Thoracic aorta (tissue), 2 donors: ENCODE measurements around the gene FH. TPM values are rescaled to one million over a fixed set of nuclear protein-coding genes. Genes with fewer than 3 reads are reported as not detected.

ENCODE experiments used
- ATAC-seq: fragments of 150-250 bp; one replicate; pipeline ENCODE4 v1.8.0; 2017; ENCODE audit warnings: low read depth; ENCODE audit not compliant: insufficient number of reproducible peaks, low FRiP score
- DNase-seq: peaks from one replicate; pipeline ENCODE4 v3.0.0-alpha.2; 2020; ENCODE audit warnings: low spot score
- H3K27ac ChIP-seq, 2 donors: fragments of 200-600 bp; sonication (generic); 1 replicate in 1 of 2; 2 replicates in 1 of 2; pipeline ENCODE4 v1.5.1; 2016; ENCODE audit warnings: mild to moderate bottlenecking in 2 of 2, moderate library complexity in 2 of 2
- H3K27me3 ChIP-seq: fragments of 200-600 bp; sonication (generic); replicated peaks from 2 replicates; pipeline ENCODE4 v1.6.0; 2016; ENCODE audit warnings: mild to moderate bottlenecking; ENCODE audit not compliant: insufficient read depth
- H3K36me3 ChIP-seq: fragments of 200-600 bp; sonication (generic); one replicate; pipeline ENCODE4 v1.5.1; 2016
- H3K4me1 ChIP-seq, 2 donors: fragments of 200-600 bp; sonication (generic); 1 replicate in 1 of 2; 2 replicates in 1 of 2; pipeline versions ENCODE4 v1.5.1 to v1.6.0; 2016; ENCODE audit warnings: low read depth in 2 of 2, mild to moderate bottlenecking in 1 of 2; ENCODE audit not compliant: control insufficient read depth in 1 of 2
- H3K4me3 ChIP-seq: fragments of 200-600 bp; sonication (generic); 2 replicates; pipeline ENCODE4 v1.5.1; 2016; ENCODE audit warnings: mild to moderate bottlenecking
- H3K9me3 ChIP-seq: fragments of 200-600 bp; sonication (generic); 2 replicates; pipeline ENCODE4 v1.5.1; 2016
- total RNA-seq, 2 donors: library from RNA; depleted of rRNA; stranded (reverse); fragments of >200 nt; gene quantifications; one replicate each; pipeline versions ENCODE4 v1.1.0 to v1.2.3, GENCODE V29; 2016
- TF ChIP-seq, protein P1 (sequence below): fragments of 200-600 bp; sonication (generic); IDR thresholded peaks from one replicate; pipeline ENCODE4 v1.5.1; 2019; ENCODE audit warnings: antibody characterized with exemption

Gene FH
- total RNA-seq, 2 donors from 2014 or later = 23.7 to 82.5 TPM

DNA sequence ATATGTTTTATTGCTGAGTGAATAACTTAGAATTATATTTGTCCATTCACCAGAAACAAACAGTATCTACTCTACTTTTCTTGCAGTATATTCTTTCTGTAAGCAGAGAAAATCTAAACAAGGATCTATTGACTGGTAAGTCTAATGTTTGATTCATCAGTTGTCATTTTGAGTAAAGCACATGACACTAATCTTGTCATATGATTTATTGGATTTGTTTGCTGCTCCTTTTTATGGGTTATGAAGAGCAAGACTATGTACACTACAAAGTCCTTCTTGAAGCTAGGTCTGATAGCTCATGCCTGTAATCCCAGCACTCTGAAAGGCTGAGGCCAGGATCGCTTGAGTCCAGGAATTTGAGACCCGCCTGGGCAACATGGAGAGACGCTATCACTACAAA, 36.0 kb upstream of the FH start:
- ATAC-seq (no peak), DNase-seq (no peak)
- H3K4me1 ChIP-seq = no peaks in the 10 kb centered on the region
- no peak overlapping the region for H3K4me3 ChIP-seq
- H3K9me3 ChIP-seq = no peaks in the 10 kb centered on the region
- H3K36me3 ChIP-seq = no peaks in the 10 kb centered on the region
- TF ChIP-seq, protein P1, sequence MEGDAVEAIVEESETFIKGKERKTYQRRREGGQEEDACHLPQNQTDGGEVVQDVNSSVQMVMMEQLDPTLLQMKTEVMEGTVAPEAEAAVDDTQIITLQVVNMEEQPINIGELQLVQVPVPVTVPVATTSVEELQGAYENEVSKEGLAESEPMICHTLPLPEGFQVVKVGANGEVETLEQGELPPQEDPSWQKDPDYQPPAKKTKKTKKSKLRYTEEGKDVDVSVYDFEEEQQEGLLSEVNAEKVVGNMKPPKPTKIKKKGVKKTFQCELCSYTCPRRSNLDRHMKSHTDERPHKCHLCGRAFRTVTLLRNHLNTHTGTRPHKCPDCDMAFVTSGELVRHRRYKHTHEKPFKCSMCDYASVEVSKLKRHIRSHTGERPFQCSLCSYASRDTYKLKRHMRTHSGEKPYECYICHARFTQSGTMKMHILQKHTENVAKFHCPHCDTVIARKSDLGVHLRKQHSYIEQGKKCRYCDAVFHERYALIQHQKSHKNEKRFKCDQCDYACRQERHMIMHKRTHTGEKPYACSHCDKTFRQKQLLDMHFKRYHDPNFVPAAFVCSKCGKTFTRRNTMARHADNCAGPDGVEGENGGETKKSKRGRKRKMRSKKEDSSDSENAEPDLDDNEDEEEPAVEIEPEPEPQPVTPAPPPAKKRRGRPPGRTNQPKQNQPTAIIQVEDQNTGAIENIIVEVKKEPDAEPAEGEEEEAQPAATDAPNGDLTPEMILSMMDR = no peak
- H3K27me3 ChIP-seq = no peaks in the 10 kb centered on the region
- no peak overlapping the region for H3K27ac ChIP-seq

DNA sequence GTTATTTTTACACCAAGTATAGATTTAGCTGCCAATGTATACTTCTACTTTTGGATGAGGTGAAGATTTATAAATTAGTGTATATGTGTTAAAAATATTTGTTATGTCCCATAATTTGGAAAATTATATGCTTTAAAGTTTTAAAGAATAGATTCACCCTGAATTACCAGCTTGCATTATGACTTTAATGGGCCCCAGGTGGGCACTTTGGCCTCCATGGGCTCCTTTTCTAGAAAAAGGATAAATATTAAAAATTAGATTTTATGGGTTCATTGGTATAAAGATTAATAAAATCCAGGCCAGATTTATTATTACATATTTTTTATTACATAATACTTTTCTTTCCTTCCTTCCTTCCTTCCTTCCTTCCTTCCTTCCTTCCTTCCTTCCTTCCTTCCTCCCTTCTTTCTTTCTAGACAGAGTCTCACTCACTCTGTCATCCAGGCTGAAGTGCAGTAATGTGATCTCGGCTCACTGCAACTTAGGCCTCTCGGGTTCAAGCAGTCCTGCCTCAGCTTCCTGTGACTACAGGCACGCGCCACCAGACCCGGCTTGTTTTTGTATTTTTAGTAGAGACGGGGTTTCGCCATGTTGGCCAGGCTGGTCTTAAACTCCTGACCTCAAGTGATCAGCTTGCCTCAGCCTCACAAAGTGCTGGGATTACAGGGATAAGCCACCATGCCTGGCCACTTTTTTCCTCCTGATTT, 34.5 kb upstream of the FH start:
- ATAC-seq (no peak), DNase-seq (no peak)
- TF ChIP-seq, protein P1 = no peak
- H3K4me3 ChIP-seq = no peak overlapping the region
- H3K27me3 ChIP-seq = no peaks in the 10 kb centered on the region
- H3K27ac ChIP-seq = no peak overlapping the region
- no peaks in the 10 kb centered on the region for H3K4me1 ChIP-seq
- no peaks in the 10 kb centered on the region for H3K36me3 ChIP-seq
- no peaks in the 10 kb centered on the region for H3K9me3 ChIP-seq

DNA sequence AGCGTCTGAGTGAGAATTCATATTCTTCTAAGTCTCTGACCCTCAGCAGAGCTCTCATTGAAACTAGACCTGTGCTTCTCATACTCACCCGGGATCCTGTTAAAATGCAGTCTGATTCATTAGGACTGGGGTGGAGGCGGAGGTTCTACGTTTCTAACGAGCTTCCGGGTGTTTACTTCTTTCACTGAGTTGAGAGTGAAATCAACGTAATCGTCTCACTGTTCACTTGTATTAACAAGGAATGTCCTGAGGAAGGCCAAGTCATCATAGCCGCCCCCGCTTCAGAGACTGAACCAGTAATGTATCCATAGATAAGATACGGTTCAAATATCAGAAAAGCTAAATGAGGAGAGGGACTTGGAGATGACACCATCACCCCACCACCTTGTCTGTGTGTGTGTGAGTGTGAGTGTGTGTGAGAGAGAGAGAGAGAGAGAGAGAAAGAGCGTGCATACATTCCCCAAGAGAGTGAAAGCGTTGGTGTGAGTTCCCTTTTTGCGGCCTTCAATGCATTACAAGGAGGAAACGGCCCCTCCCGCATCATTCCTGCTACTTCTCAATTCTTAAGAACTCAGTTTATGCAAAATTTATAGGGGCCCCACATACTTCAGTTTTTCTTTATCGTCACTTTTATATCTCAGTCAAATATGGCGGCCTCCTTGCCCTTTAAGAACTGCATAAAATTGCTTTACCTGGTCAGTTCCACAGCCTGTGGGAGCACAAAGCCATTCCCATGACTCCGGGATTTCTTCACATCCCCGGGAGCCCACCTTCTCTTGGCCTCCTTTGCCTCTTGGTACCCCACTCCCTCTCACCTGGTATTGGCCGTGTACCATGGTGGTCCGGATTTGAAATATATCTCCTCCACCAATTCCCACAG, 32.4 kb upstream of the FH start:
- TF ChIP-seq, protein P1 = no peak
- DNase-seq = peak; percentile 4
- Histone ChIP-seq H3K27ac (no peak overlapping the region), H3K36me3 (no peaks in the 10 kb centered on the region), H3K4me1 (no peaks in the 10 kb centered on the region), H3K27me3 (no peaks in the 10 kb centered on the region), H3K4me3 (peak overlapping the region; percentile 33), H3K9me3 (no peaks in the 10 kb centered on the region)
- ATAC-seq = peak; percentile 20

DNA sequence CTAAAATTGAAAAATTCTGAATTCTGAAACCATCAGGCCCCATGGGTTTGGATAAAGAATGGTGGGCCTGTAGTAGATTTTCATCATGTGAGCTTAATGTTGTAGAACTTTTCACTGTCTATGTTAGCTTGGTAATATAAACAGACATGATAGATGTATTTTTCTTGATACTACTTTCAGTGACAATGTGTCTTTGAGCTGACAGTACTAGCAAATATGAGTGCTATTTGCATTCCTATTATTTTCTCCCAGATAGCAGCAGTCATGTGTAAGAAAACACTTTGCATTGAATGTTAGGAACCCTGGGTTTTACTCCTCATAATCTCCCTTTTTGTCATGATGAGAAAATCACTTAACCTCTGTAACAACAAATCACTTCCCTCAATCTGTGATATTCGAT, 30.8 kb upstream of the FH start:
- H3K27me3 ChIP-seq = no peaks in the 10 kb centered on the region
- TF ChIP-seq, protein P1 = no peak

DNA sequence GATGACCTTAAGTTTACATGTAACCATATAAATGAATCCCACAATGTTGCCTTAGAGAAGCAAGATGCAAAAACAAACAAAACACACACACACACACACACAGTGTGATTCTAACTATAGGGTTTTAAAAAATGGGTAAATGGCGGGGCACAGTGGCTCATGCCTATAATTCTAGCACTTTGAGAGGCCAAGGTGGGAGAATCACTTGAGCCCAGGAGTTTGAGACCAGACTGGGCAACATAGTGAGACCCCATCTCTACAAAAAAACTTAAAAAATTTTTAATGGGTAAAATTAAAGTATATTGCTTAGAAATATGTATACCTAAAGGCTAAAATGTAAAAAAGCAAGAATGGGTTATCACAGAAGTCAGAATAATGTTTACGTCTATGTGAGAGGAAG, 28.5 kb upstream of the FH start:
- H3K4me3 ChIP-seq = no peak overlapping the region
- H3K4me1 ChIP-seq = no peaks in the 10 kb centered on the region
- DNase-seq (no peak), ATAC-seq (no peak)
- TF ChIP-seq, protein P1 = no peak
- no peaks in the 10 kb centered on the region for H3K27me3 ChIP-seq
- H3K27ac ChIP-seq = no peak overlapping the region
- no peaks in the 10 kb centered on the region for H3K9me3 ChIP-seq
- H3K36me3 ChIP-seq = no peaks in the 10 kb centered on the region

More for the DNA sequence above, 30.8 kb upstream of the FH start:
- Histone ChIP-seq H3K4me3 (no peak overlapping the region), H3K27ac (no peak overlapping the region), H3K4me1 (no peaks in the 10 kb centered on the region), H3K9me3 (no peaks in the 10 kb centered on the region), H3K36me3 (no peaks in the 10 kb centered on the region)
- no peak for DNase-seq
- no peak for ATAC-seq
